GM21717 (cell line): ENCODE measurements around the gene CAPRIN2.

Experiments
- ATAC-seq: cut with Tn5 transposase; IDR thresholded peaks from one replicate; pipeline ENCODE4 v1.9.1; 2021; ENCODE audit warnings: mild to moderate bottlenecking, moderate library complexity; ENCODE audit not compliant: unreplicated experiment

CAPRIN2 gene

GRCh38 chr12:30707613-30708342 lies 47.0 kb downstream of the CAPRIN2 start:
- ATAC-seq: no peak

DNA sequence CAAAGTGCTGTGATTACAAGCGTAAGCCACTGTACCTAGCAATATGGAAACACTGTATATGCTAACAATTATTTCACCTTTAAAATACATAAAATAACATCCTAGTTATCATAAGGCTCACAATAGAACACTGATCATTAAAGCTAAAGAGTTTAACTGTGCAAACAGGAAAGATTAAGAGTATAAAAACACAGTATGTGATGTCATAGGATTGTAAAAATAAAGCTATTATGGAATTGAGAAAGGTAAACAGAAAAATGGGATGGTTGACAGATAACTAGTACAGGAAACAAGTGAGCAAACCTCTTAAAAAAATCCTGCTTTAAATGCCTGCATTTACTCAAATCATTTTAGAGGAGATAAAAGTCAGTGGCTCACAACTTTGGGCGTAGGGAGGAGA lies 48.3 kb downstream of the CAPRIN2 start:
- ATAC-seq: no peak

GRCh38 chr12:30701056-30701455 lies 53.7 kb downstream of the CAPRIN2 start:
- no peak for ATAC-seq

GRCh38 chr12:30700216-30700900 lies 54.4 kb downstream of the CAPRIN2 start:
- ATAC-seq: no peak

GRCh38 chr12:30698346-30698745 lies 56.4 kb downstream of the CAPRIN2 start:
- ATAC-seq: no peak

- ATAC-seq: no peak
Measured at GRCh38 chr12:30696943-30697342, 57.8 kb downstream of the CAPRIN2 start.

DNA sequence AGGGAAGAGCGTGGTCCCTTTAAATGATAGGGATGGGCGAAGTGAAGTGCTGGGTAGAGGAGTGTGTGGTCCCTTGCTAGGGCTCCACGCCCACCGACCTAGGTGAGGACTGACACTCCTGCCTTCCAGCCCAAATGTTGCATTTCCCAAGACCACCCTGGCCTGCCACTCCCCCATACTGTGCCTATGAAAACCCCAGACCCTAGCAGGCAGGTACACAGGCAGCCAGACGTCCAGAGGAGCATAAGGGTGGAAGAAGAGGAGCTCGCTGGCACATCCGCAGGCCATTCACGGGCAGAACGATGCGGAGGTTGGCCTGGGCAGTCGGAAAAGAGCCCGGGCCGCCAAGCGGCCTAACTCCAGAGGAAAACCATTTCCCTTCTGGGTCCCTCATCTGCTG lies 58.3 kb downstream of the CAPRIN2 start:
- ATAC-seq: no peak

DNA sequence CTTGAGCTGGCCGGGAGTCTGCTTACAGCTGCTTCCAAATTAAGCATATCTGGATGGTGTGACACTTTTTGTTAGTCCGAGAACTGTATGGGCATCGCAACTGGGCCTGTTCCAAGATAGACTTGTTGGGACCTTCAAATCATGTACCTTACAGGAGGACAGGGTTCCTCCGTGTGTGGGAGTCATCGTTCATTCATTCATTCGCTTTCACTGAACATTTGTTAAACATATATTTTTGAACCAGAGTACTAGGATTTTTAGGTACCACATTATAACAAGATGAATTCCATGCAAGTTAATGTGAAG lies 58.7 kb downstream of the CAPRIN2 start:
- peak; percentile 31 for ATAC-seq

- peak; percentile 80 for ATAC-seq
Measured at GRCh38 chr12:30695199-30696102, 59.3 kb downstream of the CAPRIN2 start, which contains the start of gene IPO8. Gene IPO8, minus strand, starts transcription at chr12:30695869. Its CDS starts 222 bp downstream, at chr12:30695647.

GRCh38 chr12:30694412-30695198 lies 60.1 kb downstream of the CAPRIN2 start:
- ATAC-seq: peak; percentile 30

- no peak for ATAC-seq
Measured at GRCh38 chr12:30692470-30692869, 62.3 kb downstream of the CAPRIN2 start.

DNA sequence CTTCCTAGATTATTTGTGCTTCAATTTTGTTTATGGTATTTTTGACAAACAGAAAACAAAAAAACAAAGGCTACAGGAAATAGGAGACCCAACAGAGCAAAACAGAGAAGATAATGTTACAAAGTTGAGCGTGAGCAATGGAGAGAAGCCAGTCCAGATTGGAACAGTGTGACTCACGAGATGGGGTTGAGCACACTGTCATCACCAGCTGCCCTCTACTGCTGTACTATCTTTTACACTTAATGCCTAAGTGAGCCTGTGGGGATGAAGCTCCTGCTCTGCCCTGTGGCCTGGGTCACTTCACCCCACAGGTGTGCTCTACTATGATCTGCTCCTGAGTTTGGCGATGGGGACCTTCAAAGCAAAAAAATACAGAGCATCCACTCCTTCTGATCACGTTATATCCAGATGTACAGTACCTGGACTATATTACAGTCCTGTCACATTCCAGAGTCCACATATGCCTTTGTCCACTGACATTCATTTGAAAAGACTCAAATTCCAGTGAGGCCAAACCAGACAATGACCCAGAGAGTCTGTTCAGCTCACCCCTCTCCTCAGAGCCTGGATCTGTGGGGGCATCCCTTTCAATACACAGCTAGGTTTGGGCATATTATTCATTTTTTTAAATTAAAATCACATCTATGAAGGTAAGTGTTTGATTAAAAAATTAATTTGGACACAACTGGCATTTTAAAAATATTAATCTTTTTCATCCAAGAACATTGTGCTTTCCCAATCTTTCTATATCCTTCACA lies 63.5 kb downstream of the CAPRIN2 start:
- ATAC-seq: no peak

DNA sequence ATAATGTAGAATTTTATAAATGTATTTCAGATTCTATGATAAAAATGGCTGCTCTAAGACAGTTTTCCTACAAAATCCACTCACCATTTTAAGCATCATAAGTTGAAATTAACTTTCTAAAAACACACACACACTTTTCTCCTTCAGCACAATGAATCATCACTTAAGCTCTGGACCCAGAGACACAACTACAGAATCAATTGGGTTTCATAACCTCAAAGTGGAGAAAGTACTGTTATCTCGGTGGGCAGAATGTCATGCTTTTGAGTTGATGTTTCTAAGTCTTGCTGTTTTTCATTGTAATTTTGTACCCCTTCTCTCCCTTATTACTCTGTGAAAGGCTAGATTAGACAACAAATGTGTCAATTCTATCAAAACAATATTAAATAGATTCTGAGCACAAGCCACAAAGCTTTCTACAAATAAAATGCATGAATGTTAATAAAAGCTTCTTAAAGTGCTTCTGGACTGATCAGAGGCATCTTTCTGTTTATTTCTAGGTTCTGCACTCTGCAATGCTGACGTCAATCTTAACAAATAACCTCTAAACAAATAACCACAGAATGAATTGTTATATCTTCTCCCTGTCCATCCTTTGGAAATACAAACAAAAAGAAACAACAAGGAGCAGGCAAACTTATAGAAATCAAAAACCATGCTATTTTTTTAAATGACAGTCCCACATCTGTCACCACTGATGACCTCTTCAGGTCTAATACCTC lies 67.3 kb downstream of the CAPRIN2 start:
- ATAC-seq: no peak

DNA sequence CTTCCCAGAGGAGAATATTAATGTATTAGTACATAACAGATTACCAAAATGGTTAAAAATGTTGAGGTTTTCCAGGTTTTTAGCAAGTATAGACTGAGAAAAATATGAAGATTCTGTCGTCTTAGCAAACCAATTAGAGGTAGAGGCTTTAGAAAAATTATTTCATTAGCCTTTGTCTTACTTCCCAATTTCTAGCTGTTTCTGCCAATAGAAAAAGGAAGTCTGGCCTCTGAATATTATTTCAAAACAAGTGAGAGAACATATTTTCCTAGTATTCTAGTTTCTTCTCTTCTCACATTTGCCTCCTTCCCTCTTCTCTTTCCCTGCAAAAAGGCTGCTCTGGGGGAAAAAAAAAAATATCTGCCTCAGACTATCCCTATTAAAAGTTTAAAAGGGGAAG lies 75.5 kb downstream of the CAPRIN2 start:
- ATAC-seq: no peak

DNA sequence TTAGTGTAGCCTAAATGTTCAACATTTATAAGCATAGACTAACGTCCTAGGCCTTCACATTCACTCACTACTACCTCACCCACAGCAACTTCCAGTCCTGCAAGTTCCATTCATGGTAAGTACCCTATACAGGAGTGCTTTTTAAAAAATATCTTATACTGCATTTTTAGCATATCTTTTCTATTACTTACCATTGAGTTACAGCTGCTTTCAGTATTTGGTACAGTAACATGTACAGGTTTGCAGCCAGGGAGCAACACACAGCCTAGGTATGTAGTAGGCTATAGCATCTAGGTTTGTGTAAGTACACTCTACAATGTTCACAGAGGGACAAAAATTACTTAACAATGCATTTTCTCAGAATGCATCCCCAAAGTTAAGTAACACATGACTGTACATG lies 76.5 kb downstream of the CAPRIN2 start:
- no peak for ATAC-seq

GRCh38 chr12:30661210-30661609 lies 93.5 kb downstream of the CAPRIN2 start:
- no peak for ATAC-seq
